Right lung (tissue), 5 donors: Measurements from ENCODE around the gene MICAL2. TPM values are rescaled to one million over a fixed set of nuclear protein-coding genes. Genes with fewer than 3 reads are reported as not detected.
A peak's percentile ranks its signal among the peaks of the same experiment; 100 is the strongest.

ENCODE experiments used
- DNase-seq, 2 donors: peaks; one replicate each; pipeline ENCODE4 v3.0.0-alpha.2; 2013
- polyA plus RNA-seq, 5 donors: library from polyadenylated mRNA; unstranded; fragments of 120-200 nt; gene quantifications; one replicate each; pipeline versions ENCODE4 v1.2.1 to v1.2.3, GENCODE V29; 2013; ENCODE audit warnings: inconsistent platforms in 1 of 5, low replicate concordance in 1 of 5; ENCODE audit not compliant: insufficient read length in 5 of 5, insufficient read depth in 1 of 5

MICAL2 gene
- polyA plus RNA-seq, 5 donors: 46.5 to 120 (median 63.1) TPM

- no peak for DNase-seq
Measured at GRCh38 chr11:12285106-12285505, 174.7 kb downstream of the MICAL2 start.

GRCh38 chr11:12285811-12286222 is 175.4 kb downstream of the MICAL2 start:
- no peak for DNase-seq

GRCh38 chr11:12286606-12287005 is 176.2 kb downstream of the MICAL2 start:
- no peak for DNase-seq

GRCh38 chr11:12287009-12287373 is 176.6 kb downstream of the MICAL2 start:
- DNase-seq: no peak

GRCh38 chr11:12287374-12288211 is 177.2 kb downstream of the MICAL2 start:
- DNase-seq: no peak

- peak; percentile 49 to 66 for DNase-seq
Measured at GRCh38 chr11:12288212-12288930, 178.0 kb downstream of the MICAL2 start.

- DNase-seq: no peak
Measured at GRCh38 chr11:12288931-12289666, 178.7 kb downstream of the MICAL2 start.

- DNase-seq: no peak
Measured at GRCh38 chr11:12289667-12290476, 179.5 kb downstream of the MICAL2 start.

GRCh38 chr11:12290477-12290922 is 180.1 kb downstream of the MICAL2 start:
- no peak for DNase-seq

GRCh38 chr11:12291313-12291712 is 180.9 kb downstream of the MICAL2 start:
- DNase-seq: no peak

- DNase-seq: no peak
Measured at GRCh38 chr11:12291766-12292165, 181.4 kb downstream of the MICAL2 start.

- no peak for DNase-seq
Measured at GRCh38 chr11:12292766-12293165, 182.4 kb downstream of the MICAL2 start.

GRCh38 chr11:12293486-12293885 is 183.1 kb downstream of the MICAL2 start:
- DNase-seq: no peak

- DNase-seq: no peak
Measured at GRCh38 chr11:12294613-12295012, 184.2 kb downstream of the MICAL2 start.

- DNase-seq: no peak
Measured at GRCh38 chr11:12295943-12296342, 185.6 kb downstream of the MICAL2 start.

GRCh38 chr11:12298610-12299009 is 188.2 kb downstream of the MICAL2 start:
- no peak for DNase-seq

- no peak for DNase-seq
Measured at GRCh38 chr11:12301379-12301778, 191.0 kb downstream of the MICAL2 start.

- no peak for DNase-seq
Measured at GRCh38 chr11:12303421-12304149, 193.2 kb downstream of the MICAL2 start.

GRCh38 chr11:12306830-12307229 is 196.4 kb downstream of the MICAL2 start:
- no peak for DNase-seq

GRCh38 chr11:12312132-12312531 is 201.7 kb downstream of the MICAL2 start:
- no peak for DNase-seq
